ENCODE measurements around the gene SLC17A1. TPM values are rescaled to one million over a fixed set of nuclear protein-coding genes. Genes with fewer than 3 reads are reported as not detected.

SLC17A1 gene
- total RNA-seq, 3 donors from 2014 or later = not detected

- intact Hi-C loops (cut with DNase I; ENCODE audit: low total_unique reads) = no loop called here
- no peak for DNase-seq (ENCODE audit: low spot score in 2 of 2)
- Histone ChIP-seq H3K4me3 (no peak overlapping the region), H3K36me3 (no peaks in the 10 kb centered on the region), H3K27ac (no peak overlapping the region), H3K9me3 (no peaks in the 10 kb centered on the region), H3K4me1 (no peaks in the 10 kb centered on the region), H3K27me3 (no peaks in the 10 kb centered on the region)
- TF ChIP-seq POLR2A (IDR thresholded peaks at IDR 0.05) = no peak
These were observed 43.7 kb upstream of the SLC17A1 start for GRCh38 chr6:25875563-25875905.

DNA sequence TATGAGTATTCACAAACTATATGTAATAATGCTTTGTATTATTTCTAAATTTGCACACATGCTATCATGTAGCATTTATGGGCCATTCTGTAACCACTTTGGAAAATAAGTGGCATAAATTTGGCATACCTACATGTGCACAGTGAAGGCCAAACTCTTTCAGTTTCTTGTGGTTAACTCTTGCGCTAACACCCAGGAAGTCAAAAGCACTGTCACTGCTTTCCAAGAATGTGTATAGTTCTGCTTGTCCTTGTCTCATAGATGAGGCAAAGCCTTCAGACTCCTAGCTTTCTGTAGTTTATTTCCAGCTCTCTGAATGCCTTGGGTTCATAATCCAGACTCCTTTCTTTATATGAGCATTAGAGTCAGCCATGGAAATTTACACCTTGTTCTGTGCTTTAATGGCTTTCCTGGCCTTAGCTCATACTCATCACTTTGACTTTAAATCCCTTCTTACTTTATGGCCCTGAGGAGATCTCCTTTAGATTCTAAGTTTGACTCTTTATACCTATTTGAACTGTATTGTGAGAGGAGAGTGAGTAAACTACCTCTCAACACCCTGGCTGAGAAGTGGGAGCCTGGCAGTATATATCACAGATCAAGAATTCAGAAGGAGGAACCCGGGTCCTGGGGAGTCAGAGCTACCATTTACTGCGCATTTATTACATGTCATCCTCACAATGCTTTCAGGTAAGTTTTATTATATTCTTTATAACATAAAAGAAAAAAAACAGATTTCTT lies 43.1 kb upstream of the SLC17A1 start:
- Histone ChIP-seq H3K9me3 (no peaks in the 10 kb centered on the region), H3K36me3 (no peaks in the 10 kb centered on the region), H3K4me3 (no peak overlapping the region), H3K27ac (no peak overlapping the region), H3K4me1 (no peaks in the 10 kb centered on the region), H3K27me3 (no peaks in the 10 kb centered on the region)
- intact Hi-C loops (cut with DNase I; ENCODE audit: low total_unique reads) = no loop called here
- no peak for TF ChIP-seq POLR2AphosphoS5 (IDR thresholded peaks at IDR 0.05)
- TF ChIP-seq, protein P1, sequence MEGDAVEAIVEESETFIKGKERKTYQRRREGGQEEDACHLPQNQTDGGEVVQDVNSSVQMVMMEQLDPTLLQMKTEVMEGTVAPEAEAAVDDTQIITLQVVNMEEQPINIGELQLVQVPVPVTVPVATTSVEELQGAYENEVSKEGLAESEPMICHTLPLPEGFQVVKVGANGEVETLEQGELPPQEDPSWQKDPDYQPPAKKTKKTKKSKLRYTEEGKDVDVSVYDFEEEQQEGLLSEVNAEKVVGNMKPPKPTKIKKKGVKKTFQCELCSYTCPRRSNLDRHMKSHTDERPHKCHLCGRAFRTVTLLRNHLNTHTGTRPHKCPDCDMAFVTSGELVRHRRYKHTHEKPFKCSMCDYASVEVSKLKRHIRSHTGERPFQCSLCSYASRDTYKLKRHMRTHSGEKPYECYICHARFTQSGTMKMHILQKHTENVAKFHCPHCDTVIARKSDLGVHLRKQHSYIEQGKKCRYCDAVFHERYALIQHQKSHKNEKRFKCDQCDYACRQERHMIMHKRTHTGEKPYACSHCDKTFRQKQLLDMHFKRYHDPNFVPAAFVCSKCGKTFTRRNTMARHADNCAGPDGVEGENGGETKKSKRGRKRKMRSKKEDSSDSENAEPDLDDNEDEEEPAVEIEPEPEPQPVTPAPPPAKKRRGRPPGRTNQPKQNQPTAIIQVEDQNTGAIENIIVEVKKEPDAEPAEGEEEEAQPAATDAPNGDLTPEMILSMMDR (IDR thresholded peaks at IDR 0.05) = no peak
- TF ChIP-seq POLR2A (IDR thresholded peaks at IDR 0.05) = no peak
- no peak for DNase-seq (ENCODE audit: low spot score in 2 of 2)

DNA sequence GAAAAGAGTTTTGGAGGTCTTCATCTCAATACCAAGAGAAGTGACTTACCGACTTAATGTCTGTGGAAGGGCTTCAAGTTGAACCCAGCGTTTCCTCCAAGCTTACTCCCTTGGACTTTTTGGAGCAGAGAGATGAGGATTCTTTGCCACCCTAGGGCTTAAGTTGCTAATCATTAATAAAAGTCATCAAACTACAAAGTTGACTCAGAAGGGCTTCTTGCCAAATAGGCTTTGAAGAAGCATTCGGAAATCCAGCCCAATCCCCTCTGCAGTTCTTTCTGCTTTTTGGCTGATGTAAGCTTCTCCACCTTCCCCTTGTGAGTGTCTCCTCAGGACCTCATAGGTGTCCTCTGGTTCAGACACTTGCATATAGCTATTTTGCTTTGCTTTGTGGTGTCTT lies 42.3 kb upstream of the SLC17A1 start, which contains the start of gene SLC17A3:
Gene SLC17A3 (minus strand): TSS at position 126 of the 400 bp plus-strand sequence. CDS start 5,856 bp downstream, outside the sequence.
- Histone ChIP-seq H3K4me3 (no peak within 1 kb of the TSS), H3K36me3 (no peaks in the 10 kb centered on the region), H3K27ac (no peak within 1 kb of the TSS), H3K27me3 (no peaks in the 10 kb centered on the region), H3K9me3 (no peaks in the 10 kb centered on the region), H3K4me1 (no peaks in the 10 kb centered on the region)
- no peak for DNase-seq (ENCODE audit: low spot score in 2 of 2)
- TF ChIP-seq POLR2AphosphoS5 (IDR thresholded peaks at IDR 0.05) = no peak
- intact Hi-C loops (cut with DNase I; ENCODE audit: low total_unique reads) = no loop called here

- no peaks in the 10 kb centered on the region for H3K4me1 ChIP-seq
- H3K27ac ChIP-seq = no peak overlapping the region
- intact Hi-C loops (cut with DNase I; ENCODE audit: low total_unique reads) = no loop called here
- no peak overlapping the region for H3K4me3 ChIP-seq
- H3K9me3 ChIP-seq = no peaks in the 10 kb centered on the region
- H3K36me3 ChIP-seq = no peaks in the 10 kb centered on the region
- TF ChIP-seq POLR2A (IDR thresholded peaks at IDR 0.05) (no peak), POLR2AphosphoS5 (IDR thresholded peaks at IDR 0.05) (no peak)
- TF ChIP-seq, protein P1 (IDR thresholded peaks at IDR 0.05) = no peak
- no peak for DNase-seq (ENCODE audit: low spot score in 2 of 2)
- no peaks in the 10 kb centered on the region for H3K27me3 ChIP-seq
These were observed 41.0 kb upstream of the SLC17A1 start for GRCh38 chr6:25872814-25873213.

- H3K27ac ChIP-seq = no peak overlapping the region
- intact Hi-C loops (cut with DNase I; ENCODE audit: low total_unique reads) = no loop called here
- no peak for DNase-seq (ENCODE audit: low spot score in 2 of 2)
- H3K4me3 ChIP-seq = no peak overlapping the region
- no peaks in the 10 kb centered on the region for H3K4me1 ChIP-seq
- H3K9me3 ChIP-seq = no peaks in the 10 kb centered on the region
- H3K27me3 ChIP-seq = no peaks in the 10 kb centered on the region
- no peaks in the 10 kb centered on the region for H3K36me3 ChIP-seq
- TF ChIP-seq POLR2AphosphoS5 (IDR thresholded peaks at IDR 0.05) (no peak), POLR2A (IDR thresholded peaks at IDR 0.05) (no peak)
These were observed 38.0 kb upstream of the SLC17A1 start for GRCh38 chr6:25869840-25870239.

GRCh38 chr6:25868436-25869183 lies 36.8 kb upstream of the SLC17A1 start:
- Histone ChIP-seq H3K27ac (no peak overlapping the region), H3K4me1 (no peaks in the 10 kb centered on the region), H3K36me3 (no peaks in the 10 kb centered on the region), H3K27me3 (no peaks in the 10 kb centered on the region), H3K4me3 (no peak overlapping the region), H3K9me3 (no peaks in the 10 kb centered on the region)
- intact Hi-C loops (cut with DNase I; ENCODE audit: low total_unique reads) = no loop called here
- DNase-seq (ENCODE audit: low spot score in 2 of 2) = no peak
- no peak for TF ChIP-seq POLR2AphosphoS5 (IDR thresholded peaks at IDR 0.05)
- TF ChIP-seq, protein P1 (IDR thresholded peaks at IDR 0.05) = no peak
- no peak for TF ChIP-seq POLR2A (IDR thresholded peaks at IDR 0.05)
